Endothelial cell of umbilical vein (primary cell): ENCODE results near the gene OR10H4.
"Not testable (repeated sequence)": the region's sequence is repeated elsewhere in the genome, so short reads cannot be mapped to it uniquely, and the experiment has no call there.

Experiments
- CTCF ChIP-seq, 2 donors: IDR thresholded peaks; 1 replicate in 1 of 2; 2 replicates in 1 of 2; pipeline ENCODE4 v1.5.1; 2011; ENCODE audit warnings: low read length in 2 of 2, mild to moderate bottlenecking in 2 of 2, moderate library complexity in 2 of 2, control low read depth in 1 of 2, inconsistent platforms in 1 of 2, low read depth in 1 of 2; ENCODE audit not compliant: insufficient read depth in 1 of 2; ENCODE audit errors: extremely low read depth in 1 of 2
- EZH2 ChIP-seq: IDR thresholded peaks from 2 replicates; pipeline ENCODE4 v1.6.1; 2012; ENCODE audit warnings: borderline replicate concordance, low read depth, mild to moderate bottlenecking, moderate library complexity, low read length, inconsistent platforms; ENCODE audit not compliant: severe bottlenecking
- FOS ChIP-seq: IDR thresholded peaks from 2 replicates; pipeline ENCODE4 v1.6.1; 2011; ENCODE audit warnings: mild to moderate bottlenecking, low read length, moderate library complexity, borderline replicate concordance; ENCODE audit not compliant: insufficient read depth
- JUN ChIP-seq: IDR thresholded peaks from 2 replicates; pipeline ENCODE4 v1.6.1; 2011; ENCODE audit warnings: borderline replicate concordance, low read depth; ENCODE audit not compliant: insufficient read length, insufficient read depth
- MAX ChIP-seq: IDR thresholded peaks from 2 replicates; pipeline ENCODE4 v1.6.1; 2011; ENCODE audit not compliant: insufficient read depth, insufficient read length
- MYC ChIP-seq: IDR thresholded peaks from one replicate; pipeline ENCODE4 v1.6.1; 2011; ENCODE audit warnings: mild to moderate bottlenecking, low read depth, low read length
- POLR2A ChIP-seq: IDR thresholded peaks from 2 replicates; pipeline ENCODE4 v1.6.1; 2012; ENCODE audit warnings: low read depth, mild to moderate bottlenecking, control low read depth, low read length
- POLR2AphosphoS5 ChIP-seq: IDR thresholded peaks from 2 replicates; pipeline ENCODE4 v1.6.1; 2012; ENCODE audit warnings: low read depth, mild to moderate bottlenecking, control low read depth, low read length, moderate library complexity; ENCODE audit not compliant: insufficient read depth

DNA sequence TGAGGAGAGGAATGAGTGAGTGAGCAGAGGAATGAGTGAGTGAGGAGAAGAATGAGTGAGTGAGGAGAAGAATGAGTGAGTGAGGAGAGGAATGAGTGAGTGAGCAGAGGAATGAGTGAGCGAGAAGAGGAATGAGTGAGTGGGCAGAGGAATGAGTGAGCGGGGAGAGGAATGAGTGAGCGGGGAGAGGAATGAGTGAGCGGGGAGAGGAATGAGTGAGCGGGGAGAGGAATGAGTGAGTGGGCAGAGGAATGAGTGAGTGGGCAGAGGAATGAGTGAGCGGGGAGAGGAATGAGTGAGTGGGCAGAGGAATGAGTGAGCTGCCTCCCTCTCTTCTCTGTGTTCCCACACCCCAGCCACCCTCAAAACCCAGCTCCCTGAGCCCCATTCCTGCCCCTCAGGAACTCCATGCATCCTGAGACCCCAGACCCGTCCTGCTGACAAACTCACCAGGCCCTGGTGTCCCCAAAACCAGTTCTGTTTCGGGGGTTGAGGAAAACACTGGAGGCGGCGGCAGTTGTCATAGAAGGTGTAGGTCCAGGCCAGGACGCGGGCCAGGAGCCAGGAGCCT lies 15.0 kb upstream of the OR10H4 start:
- TF ChIP-seq CTCF (IDR thresholded peaks at IDR 0.05; ENCODE audit: extremely low read depth in 1 of 2, insufficient read depth in 1 of 2, low read depth in 1 of 2, low read length in 2 of 2); POLR2A; POLR2AphosphoS5; EZH2; MAX; FOS; MYC; JUN: not testable (repeated sequence)
